Stomach (tissue), 4 donors: Measurements from ENCODE around the gene DISP3.

Experiments
- CTCF ChIP-seq, 7 experiments: fragments of 450-650 bp in 4 of 7; fragments of 200-600 bp in 3 of 7; sonication (generic) in 3 of 7; IDR thresholded peaks; one replicate each; pipeline ENCODE4 v1.5.1; 2016 to 2019; ENCODE audit warnings: antibody characterized with exemption in 7 of 7, control low read depth in 2 of 7, mild to moderate bottlenecking in 1 of 7
- EP300 ChIP-seq: sonication (generic); formaldehyde crosslinking; IDR thresholded peaks from one replicate; pipeline ENCODE4 v1.6.1; 2017; ENCODE audit warnings: antibody characterized with exemption
- POLR2A ChIP-seq, 4 donors: fragments of 450-650 bp; IDR thresholded peaks; one replicate each; pipeline ENCODE4 v1.6.1; 2016; ENCODE audit warnings: antibody characterized with exemption in 4 of 4, control low read depth in 2 of 4, mild to moderate bottlenecking in 1 of 4, moderate library complexity in 1 of 4
- POLR2AphosphoS5 ChIP-seq, 3 donors: sonication (generic); formaldehyde crosslinking; IDR thresholded peaks; one replicate each; pipeline ENCODE4 v1.6.1; 2016; ENCODE audit warnings: antibody characterized with exemption in 3 of 3

GRCh38 chr1:11438996-11439395 lies 40.0 kb upstream of the DISP3 start:
- TF ChIP-seq CTCF (IDR thresholded peaks at IDR 0.05) (no peak), POLR2AphosphoS5 (IDR thresholded peaks at IDR 0.05) (no peak), POLR2A (IDR thresholded peaks at IDR 0.05) (no peak), EP300 (no peak)
